Measurements from ENCODE around the gene NUDT7.

DNA sequence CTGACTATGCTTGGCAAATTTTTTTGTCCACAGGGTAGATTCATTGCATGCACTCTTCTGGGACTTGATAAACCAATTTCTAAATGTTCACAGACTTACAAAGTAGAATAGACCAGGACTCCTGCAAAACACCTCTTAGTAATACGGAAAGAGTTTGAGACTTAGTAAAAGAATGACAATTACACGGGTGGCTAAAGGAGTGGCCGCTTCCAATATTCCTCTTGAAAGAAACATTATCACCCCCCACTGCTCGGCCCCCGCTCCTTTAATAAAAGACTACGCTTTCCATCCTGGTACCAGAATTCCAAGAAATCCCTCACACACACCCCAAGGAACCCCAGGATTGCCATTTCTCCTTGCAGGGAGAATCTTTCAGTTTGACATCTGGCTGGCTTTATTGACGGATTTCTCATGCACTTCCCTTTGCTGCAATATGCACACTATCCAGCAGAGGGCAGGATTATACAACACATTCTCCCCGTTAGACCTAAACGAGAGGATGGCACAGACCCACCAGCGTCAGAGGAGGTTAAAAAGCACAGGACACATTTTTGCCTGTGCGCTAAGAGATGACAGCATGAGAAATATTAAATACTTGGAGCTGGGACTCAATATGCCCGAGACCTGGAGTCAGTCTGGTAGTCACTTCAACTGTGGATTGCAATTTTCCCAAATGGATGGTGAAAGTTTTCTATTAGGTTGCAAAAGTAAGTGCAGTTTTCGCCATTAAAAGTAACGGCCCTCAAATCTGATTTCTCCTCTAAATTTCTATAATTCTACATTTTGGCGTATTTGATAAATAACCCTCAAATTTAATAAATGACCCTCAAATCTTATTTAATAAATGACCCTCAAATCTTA is 46.6 kb upstream of the NUDT7 start:
- no peak for TF ChIP-seq POLR2A (IDR thresholded peaks at IDR 0.05; ENCODE audit: low read length)
- no peak for TF ChIP-seq GATA1 (IDR thresholded peaks at IDR 0.05; ENCODE audit: low read depth, low read length)

All from erythroblast (primary cell).